H1 (cell line): ENCODE measurements around the gene ZNF358. TPM values are rescaled to one million over a fixed set of nuclear protein-coding genes. Genes with fewer than 3 reads are reported as not detected.

Experiments used
- ASH2L ChIP-seq: fragments of 200-600, 300-600 bp; sonication (generic); IDR thresholded peaks from one replicate; pipeline ENCODE4 v1.7.1; 2017; ENCODE audit warnings: low read length
- BCL11A ChIP-seq, 2 experiments: IDR thresholded peaks; one replicate each; pipeline ENCODE4 v1.6.1; 2011; ENCODE audit warnings: low read depth in 2 of 2, low read length in 2 of 2, mild to moderate bottlenecking in 2 of 2
- CBX8 ChIP-seq: fragments of 300-800, 300-1000 bp; sonication (generic); IDR thresholded peaks from 2 replicates; pipeline ENCODE4 v1.7.1; 2016; ENCODE audit warnings: low read depth, low read length, borderline replicate concordance
- CTCF ChIP-seq, 3 experiments: IDR thresholded peaks; 1 replicate in 2 of 3; 2 replicates in 1 of 3; pipeline versions ENCODE4 v1.5.1 to v1.6.1; 2011; ENCODE audit warnings: low read length in 3 of 3, mild to moderate bottlenecking in 3 of 3, inconsistent platforms in 2 of 3, low read depth in 1 of 3, moderate library complexity in 1 of 3; ENCODE audit not compliant: insufficient read depth in 1 of 3; ENCODE audit errors: control extremely low read depth in 1 of 3
- EGR1 ChIP-seq: IDR thresholded peaks from 2 replicates; pipeline ENCODE4 v1.6.1; 2011; ENCODE audit warnings: low read depth, low read length, borderline replicate concordance
- HDAC6 ChIP-seq: IDR thresholded peaks from one replicate; pipeline ENCODE4 v1.7.1; 2012; ENCODE audit warnings: low read depth, mild to moderate bottlenecking, inconsistent platforms, low read length, moderate library complexity
- JUN ChIP-seq: IDR thresholded peaks from 2 replicates; pipeline ENCODE4 v1.6.1; 2011; ENCODE audit warnings: low read depth, mild to moderate bottlenecking, improper control_type of control experiment, low read length
- KDM1A ChIP-seq: fragments of 200-600, 300-600 bp; sonication (generic); IDR thresholded peaks from 2 replicates; pipeline ENCODE4 v1.7.1; 2016; ENCODE audit warnings: mild to moderate bottlenecking, low read length, borderline replicate concordance
- POLR2A ChIP-seq, 2 experiments: IDR thresholded peaks; 1 replicate in 1 of 2; 2 replicates in 1 of 2; pipeline ENCODE4 v1.6.1; 2011; ENCODE audit warnings: low read depth in 2 of 2, low read length in 2 of 2, mild to moderate bottlenecking in 2 of 2; ENCODE audit errors: control extremely low read depth in 1 of 2
- RNF2 ChIP-seq: fragments of 200-900, 300-1000 bp; sonication (generic); IDR thresholded peaks from 2 replicates; pipeline ENCODE4 v1.7.1; 2016; ENCODE audit warnings: borderline replicate concordance, low read depth, mild to moderate bottlenecking, antibody characterized with exemption, low read length; ENCODE audit not compliant: poor library complexity, severe bottlenecking; ENCODE audit errors: missing control alignments
- RXRA ChIP-seq: IDR thresholded peaks from 2 replicates; pipeline ENCODE4 v1.6.1; 2011; ENCODE audit warnings: low read depth, mild to moderate bottlenecking, low read length, moderate library complexity; ENCODE audit not compliant: insufficient read depth
- SIN3A ChIP-seq, 2 experiments: IDR thresholded peaks in 1 of 2; conservative IDR thresholded peaks in 1 of 2; 2 replicates each; pipeline ENCODE4 v1.6.1; 2011 to 2012; ENCODE audit warnings: low read length in 2 of 2, improper control_type of control experiment in 1 of 2, low read depth in 1 of 2, mild to moderate bottlenecking in 1 of 2
- SIX5 ChIP-seq: IDR thresholded peaks from 2 replicates; pipeline ENCODE4 v1.6.1; 2011; ENCODE audit warnings: mild to moderate bottlenecking, low read depth, low read length
- TAF1 ChIP-seq: IDR thresholded peaks from 2 replicates; pipeline ENCODE4 v1.6.1; 2011; ENCODE audit warnings: mild to moderate bottlenecking, low read depth, low read length
- TBP ChIP-seq: IDR thresholded peaks from 2 replicates; pipeline ENCODE4 v1.6.1; 2011; ENCODE audit warnings: low read depth, low read length, improper control_type of control experiment
- YY1 ChIP-seq: IDR thresholded peaks from 2 replicates; pipeline ENCODE4 v1.6.1; 2011; ENCODE audit warnings: low read depth, mild to moderate bottlenecking, low read length
- polyA plus RNA-seq, 7 experiments: library from polyadenylated mRNA; depleted of rRNA in 3 of 7; stranded (reverse) in 5 of 7; unstranded in 2 of 7; fragments of >200 nt in 5 of 7; fragments of 200-250 nt in 2 of 7; gene quantifications; 1 replicate in 5 of 7; 2 replicates in 1 of 7; 4 replicates in 1 of 7; pipeline versions ENCODE4 v1.2.1 to v1.2.3, GENCODE V29; 2011 to 2013; ENCODE audit warnings: missing spikeins in 2 of 7, mixed read lengths in 2 of 7
- total RNA-seq: library from RNA; stranded (reverse); fragmentation: NEBNext Ultra II Directional; extraction: Animal tissue kit (Norgen Biotek cat#: 25700); gene quantifications from 2 replicates; pipeline ENCODE4 v1.2.1, GENCODE V29; 2021
- TF ChIP-seq, protein P1 (sequence below): IDR thresholded peaks from 2 replicates; pipeline ENCODE4 v1.6.1; 2012; ENCODE audit warnings: low read length, inconsistent platforms

The ZNF358 gene
- total and polyA plus RNA-seq, 2 of the 8 experiments (the other 6 are each of a cell fraction or from before 2014, with no cell fraction given), result 40.0 to 60.3 TPM

DNA sequence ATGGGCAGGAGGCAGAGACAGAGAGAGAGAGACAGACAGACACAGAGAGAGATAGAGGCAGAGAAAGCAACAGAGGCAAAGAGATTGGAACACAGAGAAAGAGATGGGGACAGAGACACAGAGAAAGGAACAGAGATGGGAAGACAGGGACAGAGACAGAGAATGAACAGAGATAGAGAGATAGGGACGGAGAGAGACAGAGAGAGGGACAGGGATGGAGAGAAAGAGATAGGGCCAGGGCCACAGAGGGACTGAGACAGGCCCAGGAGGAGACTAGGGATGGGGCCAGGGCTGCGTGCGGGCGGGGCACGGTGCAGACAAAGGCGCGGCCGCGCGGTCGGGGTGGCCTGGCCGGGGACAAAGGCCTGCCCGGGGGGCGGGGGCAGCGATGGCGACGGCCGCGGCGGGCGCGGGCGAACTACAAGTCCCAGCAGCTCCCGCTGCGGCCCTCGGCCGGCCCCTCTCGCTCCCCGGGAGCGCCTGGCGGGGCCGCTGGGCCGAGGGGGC, at the start of gene ZNF358 (continued):
- peak; percentile 51 for TF ChIP-seq SIX5
- TF ChIP-seq, protein P1, sequence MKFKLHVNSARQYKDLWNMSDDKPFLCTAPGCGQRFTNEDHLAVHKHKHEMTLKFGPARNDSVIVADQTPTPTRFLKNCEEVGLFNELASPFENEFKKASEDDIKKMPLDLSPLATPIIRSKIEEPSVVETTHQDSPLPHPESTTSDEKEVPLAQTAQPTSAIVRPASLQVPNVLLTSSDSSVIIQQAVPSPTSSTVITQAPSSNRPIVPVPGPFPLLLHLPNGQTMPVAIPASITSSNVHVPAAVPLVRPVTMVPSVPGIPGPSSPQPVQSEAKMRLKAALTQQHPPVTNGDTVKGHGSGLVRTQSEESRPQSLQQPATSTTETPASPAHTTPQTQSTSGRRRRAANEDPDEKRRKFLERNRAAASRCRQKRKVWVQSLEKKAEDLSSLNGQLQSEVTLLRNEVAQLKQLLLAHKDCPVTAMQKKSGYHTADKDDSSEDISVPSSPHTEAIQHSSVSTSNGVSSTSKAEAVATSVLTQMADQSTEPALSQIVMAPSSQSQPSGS, result no peak
- peak; percentile 78 for TF ChIP-seq TAF1
- TF ChIP-seq SIN3A (conservative IDR thresholded peaks at IDR 0.05 in 1 of 2, IDR thresholded peaks at IDR 0.05 in 1 of 2; ENCODE audit: low read depth in 1 of 2, low read length in 2 of 2), result peak in 1 of 2 experiments; percentile 55; a peak in 1 of 4 replicates
- no peak for TF ChIP-seq RXRA
- no peak for TF ChIP-seq ASH2L
- no peak for TF ChIP-seq EGR1
- no peak for TF ChIP-seq CTCF (IDR thresholded peaks at IDR 0.05; ENCODE audit: control extremely low read depth in 1 of 3, insufficient read depth in 1 of 3, low read depth in 1 of 3, low read length in 3 of 3)
- TF ChIP-seq JUN, result no peak
- peak; percentile 33; the same call in 1 of the 2 replicates for TF ChIP-seq TBP
- TF ChIP-seq POLR2A (IDR thresholded peaks at IDR 0.05; ENCODE audit: control extremely low read depth in 1 of 2, low read depth in 2 of 2, low read length in 2 of 2), result peak in 1 of 2 experiments; percentile 52; a peak in 1 of 3 replicates
- peak; percentile 93 for TF ChIP-seq YY1
- TF ChIP-seq RNF2, result no peak
- TF ChIP-seq HDAC6, result no peak
- no peak for TF ChIP-seq KDM1A
- no peak for TF ChIP-seq CBX8
- TF ChIP-seq BCL11A (IDR thresholded peaks at IDR 0.05; ENCODE audit: low read depth in 2 of 2, low read length in 2 of 2), result no peak
